CD14-positive monocyte (primary cell): ENCODE measurements around the gene LRRC61. TPM values are rescaled to one million over a fixed set of nuclear protein-coding genes. Genes with fewer than 3 reads are reported as not detected.
"Not testable (repeated sequence)": the region's sequence is repeated elsewhere in the genome, so short reads cannot be mapped to it uniquely, and the experiment has no call there.

Experiments
- DNase-seq, 3 donors: peaks; one replicate each; pipeline ENCODE4 v3.0.0-alpha.2; 2011 to 2022
- H2AFZ ChIP-seq: 2 replicates; pipeline ENCODE4 v1.6.0; 2012; ENCODE audit warnings: mild to moderate bottlenecking, low read depth, low read length, inconsistent platforms; ENCODE audit not compliant: insufficient read depth, poor library complexity, severe bottlenecking
- H3K27ac ChIP-seq, 2 donors: 1 replicate in 1 of 2; 2 replicates in 1 of 2; pipeline ENCODE4 v1.5.1; 2012 to 2013; ENCODE audit warnings: low read length in 2 of 2, control low read depth in 1 of 2, inconsistent platforms in 1 of 2, low read depth in 1 of 2, mild to moderate bottlenecking in 1 of 2
- H3K27me3 ChIP-seq, 2 donors: one replicate each; pipeline versions ENCODE4 v1.6.0 to v1.6.1; 2011 to 2013; ENCODE audit warnings: low read length in 2 of 2; ENCODE audit not compliant: control insufficient read depth in 2 of 2, insufficient read depth in 2 of 2
- H3K36me3 ChIP-seq, 2 donors: replicated peaks in 1 of 2; 1 replicate in 1 of 2; 2 replicates in 1 of 2; pipeline versions ENCODE4 v1.5.1 to v1.6.1; 2012 to 2013; ENCODE audit warnings: low read length in 2 of 2, control low read depth in 1 of 2, inconsistent platforms in 1 of 2, mild to moderate bottlenecking in 1 of 2; ENCODE audit not compliant: insufficient read depth in 2 of 2, control insufficient read depth in 1 of 2
- H3K4me1 ChIP-seq, 2 donors: 1 replicate in 1 of 2; 2 replicates in 1 of 2; pipeline versions ENCODE4 v1.5.1 to v1.6.1; 2012 to 2013; ENCODE audit warnings: low read length in 2 of 2, control low read depth in 1 of 2, inconsistent platforms in 1 of 2, mild to moderate bottlenecking in 1 of 2, moderate library complexity in 1 of 2; ENCODE audit not compliant: insufficient read depth in 2 of 2, control insufficient read depth in 1 of 2
- H3K4me2 ChIP-seq: replicated peaks from 2 replicates; pipeline ENCODE3; 2012; ENCODE audit warnings: low read length, moderate library complexity, mild to moderate bottlenecking; ENCODE audit not compliant: poor library complexity, severe bottlenecking; ENCODE audit errors: extremely low read depth
- H3K4me3 ChIP-seq, 3 experiments: fragments of 200-600 bp in 1 of 3; sonication (generic) in 1 of 3; replicated peaks in 1 of 3; 1 replicate in 2 of 3; 2 replicates in 1 of 3; pipeline ENCODE4 v1.5.1; 2011 to 2013; ENCODE audit warnings: low read length in 3 of 3, mild to moderate bottlenecking in 3 of 3, control low read depth in 2 of 3, low read depth in 2 of 3, inconsistent platforms in 1 of 3, moderate library complexity in 1 of 3
- H3K79me2 ChIP-seq: 2 replicates; pipeline ENCODE4 v1.6.0; 2012; ENCODE audit warnings: mild to moderate bottlenecking, control low read depth, inconsistent platforms, low read length, moderate library complexity; ENCODE audit not compliant: insufficient read depth
- H3K9ac ChIP-seq: 2 replicates; pipeline ENCODE4 v1.6.0; 2017; ENCODE audit warnings: low read length, mild to moderate bottlenecking; ENCODE audit not compliant: insufficient read depth, poor library complexity, severe bottlenecking
- H3K9me3 ChIP-seq, 2 donors: replicated peaks in 1 of 2; 1 replicate in 1 of 2; 2 replicates in 1 of 2; pipeline versions ENCODE4 v1.5.1 to v1.6.1; 2012 to 2013; ENCODE audit warnings: low read length in 2 of 2, control low read depth in 1 of 2; ENCODE audit not compliant: control insufficient read depth in 1 of 2, insufficient read depth in 1 of 2
- H4K20me1 ChIP-seq: 2 replicates; pipeline ENCODE4 v1.6.0; 2012; ENCODE audit warnings: mild to moderate bottlenecking, low read length, control low read depth, moderate library complexity; ENCODE audit not compliant: insufficient read depth
- H3K27ac Mint-ChIP-seq, 7 donors: one replicate each; pipeline ENCODE4 v1.8.0; 2020; ENCODE audit warnings: mild to moderate bottlenecking in 7 of 7, mixed read lengths in 7 of 7, moderate library complexity in 6 of 7, inconsistent platforms in 2 of 7
- H3K27me3 Mint-ChIP-seq, 3 donors: one replicate each; pipeline ENCODE4 v1.8.0; 2021 to 2022; ENCODE audit warnings: low read depth in 3 of 3, mild to moderate bottlenecking in 3 of 3, mixed read lengths in 3 of 3, moderate library complexity in 3 of 3, inconsistent platforms in 1 of 3
- H3K36me3 Mint-ChIP-seq, 2 donors: one replicate each; pipeline ENCODE4 v1.8.0; 2020; ENCODE audit warnings: mixed read lengths in 2 of 2, inconsistent platforms in 1 of 2, mild to moderate bottlenecking in 1 of 2
- H3K4me1 Mint-ChIP-seq: one replicate; pipeline ENCODE4 v1.8.0; 2020; ENCODE audit warnings: mild to moderate bottlenecking, mixed read lengths
- H3K4me3 Mint-ChIP-seq, 2 donors: one replicate each; pipeline ENCODE4 v1.8.0; 2020; ENCODE audit warnings: mild to moderate bottlenecking in 2 of 2, mixed read lengths in 2 of 2, moderate library complexity in 1 of 2
- H3K9me3 Mint-ChIP-seq, 7 donors: one replicate each; pipeline ENCODE4 v1.8.0; 2020 to 2022; ENCODE audit warnings: mixed read lengths in 7 of 7, mild to moderate bottlenecking in 6 of 7, moderate library complexity in 6 of 7, inconsistent platforms in 2 of 7
- CTCF ChIP-seq: fragments of 200-600 bp; IDR thresholded peaks from one replicate; pipeline ENCODE4 v1.8.0; 2022; ENCODE audit warnings: antibody characterized with exemption, mild to moderate bottlenecking
- WGBS: methylation state at CpG from one replicate; pipeline ENCODE4 v1.1.5; 2013; ENCODE audit warnings: missing lambda C conversion rate; ENCODE audit not compliant: insufficient coverage; 5-methylcytosine and 5-hydroxymethylcytosine counted together
- intact Hi-C, 2 donors: fragments of 100-400 bp; cut with micrococcal nuclease; formaldehyde crosslinking; loops; one replicate each; pipeline versions ENCODE4 v1.15.0 to v1.15.1; 2023
- polyA minus RNA-seq: library from RNA; depleted of rRNA, polyadenylated mRNA; stranded (reverse); fragments of >200 nt; gene quantifications from 2 replicates; pipeline ENCODE4 v1.2.3, GENCODE V29; 2012
- polyA plus RNA-seq, 3 donors: library from polyadenylated mRNA; depleted of rRNA in 1 of 3; unstranded in 2 of 3; stranded (reverse) in 1 of 3; fragments of 300-500 nt in 2 of 3; fragments of >200 nt in 1 of 3; fragmentation: Illumina TruSeq in 2 of 3; gene quantifications; 1 replicate in 2 of 3; 2 replicates in 1 of 3; pipeline ENCODE4 v1.2.3, GENCODE V29; 2012 to 2021
- total RNA-seq, 12 experiments: library from RNA in 1 of 12; stranded (reverse) in 1 of 12; fragments of 120-200 nt in 1 of 12; gene quantifications; one replicate each; pipeline ENCODE4 v1.2.4 and lab custom pipeline; 2013 to 2026; ENCODE audit warnings: mixed read lengths in 6 of 12, inconsistent platforms in 1 of 12

Gene LRRC61
- 6.4 TPM for total RNA-seq (2013)
- polyA plus RNA-seq (1 to 10 TPM; 1.4 to 8.6 (median 5.7) TPM), polyA minus RNA-seq (4.7 and 5.7 TPM in 2 replicates), total RNA-seq (lab: John Stamatoyannopoulos, UW) (0.07 to 1.8 (median 0.23) reads per million in 11 experiments)

- Mint-ChIP-seq H3K4me3 (peak within 1 kb of the TSS; percentile 94 to 98), H3K4me1 (peaks cover 43% of the 10 kb centered on the region), H3K9me3 (no peaks in the 10 kb centered on the region), H3K36me3 (peaks cover 14 to 23% of the 10 kb centered on the region in 2 donors), H3K27me3 (peaks cover 0 to 2% (median 0%) of the 10 kb centered on the region in 3 donors), H3K27ac (peak within 1 kb of the TSS; percentile 59 to 95 (median 82))
- intact Hi-C loops = no loop called here
- 4% methylated on average over 80 of the region's 82 CpGs for whole genome bisulfite sequencing
- no peaks in the 10 kb centered on the region for H3K27me3 ChIP-seq
- H3K9ac ChIP-seq = peak within 1 kb of the TSS; percentile 83
- H3K27ac ChIP-seq = peak within 1 kb of the TSS; percentile 76 to 81
- peaks cover 33 to 37% of the 10 kb centered on the region in 2 donors for H3K4me1 ChIP-seq
- peak within 1 kb of the TSS; percentile 56 to 90 (median 77) for H3K4me3 ChIP-seq
- H3K4me2 ChIP-seq = peak within 1 kb of the TSS; percentile 94
- peaks cover 4 to 10% of the 10 kb centered on the region in 2 donors for H3K36me3 ChIP-seq
- TF ChIP-seq CTCF = peak; percentile 26
- no peaks in the 10 kb centered on the region for H3K9me3 ChIP-seq
- no peaks in the 10 kb centered on the region for H4K20me1 ChIP-seq
- peak within 1 kb of the TSS; percentile 96 for H2AFZ ChIP-seq
- DNase-seq = peak; percentile 15 to 37 (median 25)
- H3K79me2 ChIP-seq = peaks cover 12% of the 10 kb centered on the region
Measured at GRCh38 chr7:150322833-150323681, at the start of gene LRRC61, which contains the start of gene ACTR3C. TSS of gene LRRC61 (plus strand) at chr7:150323355. CDS start at chr7:150336862, 13,507 bp downstream. TSS of gene ACTR3C (minus strand) at chr7:150323545. CDS start at chr7:150295296, 28,249 bp downstream.

- H3K27ac ChIP-seq, H3K9me3 ChIP-seq, H3K27ac Mint-ChIP-seq, H3K4me1 Mint-ChIP-seq, H3K79me2 ChIP-seq, H3K9me3 Mint-ChIP-seq, H3K4me1 ChIP-seq, H3K27me3 ChIP-seq, H3K4me2 ChIP-seq, H2AFZ ChIP-seq, H3K36me3 ChIP-seq, H3K36me3 Mint-ChIP-seq, H4K20me1 ChIP-seq, H3K4me3 Mint-ChIP-seq, H3K27me3 Mint-ChIP-seq, intact Hi-C loops, H3K4me3 ChIP-seq, H3K9ac ChIP-seq: not testable (repeated sequence)
- no CpG with 5 or more reads among the region's 6 CpGs for WGBS
- DNase-seq = peak in 2 of 3 donors; percentile 22 to 44
- TF ChIP-seq CTCF = peak; percentile 85
Measured at GRCh38 chr7:150276132-150276695, 46.9 kb upstream of the LRRC61 start.

GRCh38 chr7:150278383-150278782 is 44.8 kb upstream of the LRRC61 start:
- H3K4me1 ChIP-seq, H2AFZ ChIP-seq, H3K27ac ChIP-seq, H3K4me2 ChIP-seq, H3K9ac ChIP-seq, H3K4me1 Mint-ChIP-seq, H4K20me1 ChIP-seq, H3K27me3 ChIP-seq, H3K4me3 Mint-ChIP-seq, H3K36me3 ChIP-seq, H3K9me3 ChIP-seq, DNase-seq, H3K27ac Mint-ChIP-seq, H3K9me3 Mint-ChIP-seq, intact Hi-C loops, H3K79me2 ChIP-seq, H3K36me3 Mint-ChIP-seq, H3K27me3 Mint-ChIP-seq, H3K4me3 ChIP-seq: not testable (repeated sequence)
- WGBS = no CpG with 5 or more reads among the region's 11 CpGs
